Measurements from ENCODE around the gene ERC2.

ERC2 gene

DNA sequence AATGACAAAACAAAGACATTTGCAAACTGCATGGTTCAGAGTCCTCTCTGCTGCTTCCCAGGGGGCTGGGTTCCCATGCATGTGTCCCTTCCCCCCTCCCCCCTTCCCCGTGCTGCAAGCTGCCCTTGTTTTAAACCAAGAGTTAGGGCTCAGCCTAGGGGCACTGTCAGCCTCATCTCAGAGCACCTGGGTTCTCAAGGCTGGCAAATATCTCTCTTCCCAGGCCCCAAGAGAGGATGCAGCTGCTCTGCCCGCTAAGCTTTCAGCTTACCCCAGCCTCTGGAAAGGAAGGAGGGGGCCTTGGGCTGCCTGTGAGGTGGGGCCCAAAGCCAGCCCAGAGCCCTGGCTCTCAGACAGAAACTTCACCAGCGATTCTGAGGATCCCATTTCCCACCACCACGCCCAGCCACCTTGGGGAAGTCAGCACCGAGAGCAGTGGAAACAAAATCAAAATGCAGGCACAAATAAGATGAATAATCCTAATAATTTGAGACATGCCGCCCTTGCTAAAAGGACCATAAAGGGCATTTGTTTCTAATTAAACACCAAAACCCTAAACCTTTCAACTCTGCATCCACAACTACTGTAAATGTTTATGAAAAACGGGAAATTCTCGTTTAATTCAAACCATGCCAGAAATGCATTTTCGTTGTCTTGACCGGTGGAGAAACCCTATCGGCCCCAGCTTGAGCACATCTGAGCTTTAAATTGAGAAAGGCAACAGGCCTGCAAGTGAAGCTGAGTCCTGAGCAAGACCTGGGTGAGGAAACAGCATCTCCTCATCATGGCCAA is 913.4 kb downstream of the ERC2 start:
- no peak for DNase-seq (ENCODE audit: low read depth)

DNA sequence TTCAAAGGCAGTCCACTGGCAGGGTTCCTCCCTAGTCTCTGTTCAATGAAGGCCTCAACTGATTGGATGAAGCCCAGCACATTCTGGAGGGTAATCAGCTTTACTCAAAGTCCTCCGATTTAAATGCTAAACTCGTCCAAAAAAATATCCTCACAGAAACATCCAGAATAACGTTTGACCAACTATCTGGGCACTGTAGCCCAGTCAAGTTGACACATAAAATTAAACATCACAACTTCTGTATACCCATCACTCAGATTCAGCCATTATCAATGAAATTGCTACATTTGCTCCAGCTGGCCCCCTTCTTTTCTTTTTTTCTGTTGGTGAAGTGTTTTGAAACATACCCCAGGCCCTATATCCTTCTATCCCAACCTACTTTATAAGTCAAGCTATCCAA is 916.6 kb downstream of the ERC2 start:
- DNase-seq (ENCODE audit: low read depth) = no peak

DNA sequence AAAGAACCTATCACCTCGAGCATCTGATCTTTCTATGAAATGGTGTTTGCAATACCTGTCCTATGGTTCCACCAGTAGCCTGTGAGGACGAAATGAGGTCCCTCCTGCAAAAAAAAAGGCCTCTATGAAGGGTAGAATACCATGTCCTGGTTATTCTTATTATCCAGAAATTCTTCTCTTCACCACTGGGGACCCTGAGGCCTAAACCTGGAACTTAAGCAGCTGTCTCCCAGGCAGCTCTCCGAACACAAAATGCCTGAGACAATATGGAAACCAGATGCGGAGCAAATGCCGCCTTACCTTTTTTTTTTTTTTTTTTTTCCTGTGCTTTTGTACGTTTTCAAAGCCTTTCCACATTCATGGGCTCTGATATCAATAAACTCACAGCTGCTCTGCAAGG is 919.1 kb downstream of the ERC2 start:
- no peak for DNase-seq (ENCODE audit: low read depth)

DNA sequence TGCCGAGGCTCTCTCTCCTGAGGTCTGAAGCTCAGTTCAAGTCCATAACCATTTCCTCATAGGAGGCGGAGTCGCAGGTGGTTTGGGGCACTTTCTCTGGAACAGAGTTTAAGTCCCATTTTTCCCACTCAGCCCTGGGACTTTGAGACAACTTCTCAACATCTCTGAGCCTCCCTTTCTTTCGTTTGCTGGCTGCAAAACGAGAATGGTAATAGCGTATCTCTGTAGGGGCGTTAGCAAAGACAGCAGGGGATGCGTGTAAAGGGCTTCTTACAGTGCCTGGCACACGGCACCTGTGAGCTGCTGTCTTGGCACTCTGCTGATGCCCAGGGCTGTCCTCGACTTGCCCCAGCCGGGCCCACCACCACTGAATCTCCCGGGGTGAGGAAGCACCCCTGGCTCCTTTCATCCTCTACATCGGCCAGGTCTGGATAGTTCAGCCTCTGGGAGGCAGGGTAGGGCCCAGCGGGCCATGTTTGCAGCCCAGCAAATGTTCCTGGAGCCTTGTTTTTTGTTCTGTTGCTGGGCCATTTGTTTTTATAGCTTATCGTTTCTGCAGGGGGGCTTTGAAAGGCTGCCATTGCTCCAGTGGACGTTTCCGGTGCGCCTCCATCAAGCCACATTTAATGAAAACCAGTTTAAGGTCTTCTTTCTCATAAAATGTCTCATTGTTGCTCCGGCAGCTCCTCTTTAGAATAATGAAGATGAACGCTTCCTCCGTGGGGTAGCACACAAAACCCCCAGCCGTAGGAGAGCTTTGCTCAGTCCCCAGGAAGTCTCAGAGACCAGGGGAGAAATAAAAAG is 921.2 kb downstream of the ERC2 start:
- DNase-seq (ENCODE audit: low read depth) = no peak

DNA sequence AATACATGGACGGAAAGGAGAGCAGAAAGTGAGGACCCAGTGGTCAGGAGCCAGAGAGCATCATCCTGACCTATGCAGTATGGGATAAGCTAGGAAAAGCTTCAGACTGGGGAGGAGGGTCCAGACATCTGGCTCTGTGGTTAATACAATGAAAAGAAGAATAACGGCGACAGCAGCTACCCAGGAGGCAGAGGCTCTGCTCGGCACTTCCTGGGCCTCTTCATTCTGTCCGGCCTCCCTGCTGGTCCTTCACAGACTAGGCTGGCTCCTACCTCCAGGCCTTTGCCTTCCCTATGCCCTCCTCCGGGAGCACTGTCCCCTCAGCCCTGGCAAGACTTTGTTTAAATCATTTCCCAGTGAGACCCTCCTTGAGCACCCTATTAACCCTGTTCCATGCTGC is 922.3 kb downstream of the ERC2 start:
- DNase-seq (ENCODE audit: low read depth) = no peak

DNA sequence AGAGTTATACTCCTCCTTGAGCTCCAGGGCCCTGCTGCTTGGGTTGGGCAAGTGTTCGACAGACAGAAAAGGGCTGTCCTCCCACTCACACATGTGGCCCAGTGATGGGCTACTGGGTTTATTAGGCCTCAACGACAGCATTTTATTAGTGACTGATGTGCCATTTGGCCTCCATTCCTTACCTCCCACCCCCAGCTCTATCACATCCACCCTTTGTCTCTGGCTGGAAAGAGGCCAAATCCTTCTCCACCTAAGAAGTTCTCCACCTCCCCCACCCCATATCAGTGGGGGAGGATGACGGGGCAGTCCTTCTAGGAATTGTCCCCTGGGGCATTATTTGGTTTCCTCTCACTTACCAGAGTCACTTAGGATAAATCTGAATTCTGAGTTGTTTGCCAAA is 924.0 kb downstream of the ERC2 start:
- no peak for DNase-seq (ENCODE audit: low read depth)

DNA sequence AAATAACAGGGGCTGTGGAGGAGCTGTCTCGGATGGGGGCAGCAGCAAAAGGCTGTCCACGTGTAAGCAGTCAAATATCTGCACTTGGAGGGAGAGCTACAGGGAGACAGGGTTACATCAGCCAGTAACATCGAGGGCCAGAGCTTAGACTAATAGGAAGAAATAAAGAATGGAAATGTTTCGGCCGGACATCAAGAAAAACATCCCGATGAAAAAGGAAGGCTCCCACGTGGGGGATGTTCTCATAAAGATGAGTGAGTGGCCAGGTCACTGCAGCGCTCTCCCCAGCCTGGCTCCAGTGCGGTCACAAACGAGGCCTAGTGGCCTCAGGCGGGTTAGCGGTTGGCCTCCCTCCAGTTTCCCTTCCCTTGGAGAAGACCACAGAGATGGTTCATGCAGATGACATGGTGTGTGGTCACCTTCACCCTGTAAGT is 925.1 kb downstream of the ERC2 start:
- no peak for DNase-seq (ENCODE audit: low read depth)

DNA sequence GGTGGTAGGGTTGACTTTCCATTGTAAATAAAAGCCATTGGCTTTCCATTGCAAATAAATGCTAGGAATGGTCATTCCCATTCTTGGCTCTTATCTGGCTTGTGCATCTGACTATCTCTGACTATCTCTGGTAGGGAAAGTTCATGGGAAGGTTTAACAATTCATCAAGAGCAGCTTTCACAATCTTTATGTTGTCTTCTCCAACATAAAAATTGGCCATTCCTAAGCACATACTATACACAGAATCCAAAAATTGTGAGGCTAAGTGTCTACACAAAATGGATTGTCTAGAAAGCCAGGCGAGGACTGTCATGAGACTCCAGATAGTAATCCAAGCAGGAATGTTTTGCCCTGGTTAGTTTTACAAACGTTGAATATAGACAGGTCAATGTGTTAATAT is 926.8 kb downstream of the ERC2 start:
- DNase-seq (ENCODE audit: low read depth) = no peak

DNA sequence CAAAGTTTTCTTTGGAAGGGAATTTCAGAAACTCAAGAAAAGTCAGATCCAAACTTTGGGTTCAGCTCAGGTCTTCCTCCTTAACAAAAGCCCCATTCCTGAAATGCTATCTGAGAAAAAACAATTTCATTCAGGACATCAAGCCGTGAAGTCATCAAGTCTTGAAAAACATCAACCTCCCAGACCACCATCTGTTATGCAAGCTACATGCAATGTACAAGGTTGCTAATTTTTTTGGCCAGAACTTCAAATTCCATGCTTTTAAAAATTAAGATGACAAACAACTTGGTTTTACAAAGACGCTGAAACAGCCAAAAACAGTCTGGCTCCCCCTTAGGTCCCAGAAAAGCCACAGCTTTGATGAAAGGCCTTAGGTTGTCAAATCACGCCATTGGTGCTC is 927.3 kb downstream of the ERC2 start:
- no peak for DNase-seq (ENCODE audit: low read depth)

DNA sequence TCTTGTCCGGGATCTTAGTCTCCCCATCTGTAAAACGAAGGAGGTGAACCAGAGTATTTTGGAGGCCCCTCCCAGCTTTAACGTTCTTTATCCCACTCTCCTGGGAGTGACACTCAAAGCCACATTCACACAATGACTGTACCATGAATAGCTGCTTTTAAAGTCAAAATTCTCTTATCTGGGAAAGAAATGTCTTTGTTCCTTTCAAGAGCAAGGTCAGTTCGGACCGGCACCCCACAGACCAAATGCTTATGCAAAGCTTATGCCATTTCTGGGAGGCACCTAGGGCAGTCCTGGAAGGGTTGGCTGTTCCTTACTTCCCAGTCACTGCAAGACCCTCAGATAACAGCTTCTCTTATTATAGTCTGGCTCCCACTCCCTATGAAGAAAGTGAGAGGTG is 927.7 kb downstream of the ERC2 start:
- no peak for DNase-seq (ENCODE audit: low read depth)

DNA sequence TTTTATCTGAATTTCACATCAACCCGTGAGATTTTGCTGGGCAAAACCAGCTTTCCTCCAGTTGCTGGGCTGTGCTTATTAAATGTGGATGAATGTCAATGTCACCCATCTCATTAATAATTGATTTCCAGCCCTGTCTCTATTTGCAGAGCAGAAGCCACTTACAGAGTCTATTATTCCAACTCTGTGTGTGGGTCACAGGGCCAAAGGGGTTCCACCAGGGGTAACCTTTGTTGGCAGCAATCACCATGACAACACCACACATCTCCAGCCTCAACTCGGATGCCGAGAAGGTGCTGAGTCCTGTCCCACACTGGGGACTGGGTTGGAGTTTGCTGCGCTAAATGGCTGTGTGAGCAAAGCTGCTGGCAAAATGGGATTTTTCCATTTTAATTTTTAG is 930.1 kb downstream of the ERC2 start:
- DNase-seq (ENCODE audit: low read depth) = no peak

DNA sequence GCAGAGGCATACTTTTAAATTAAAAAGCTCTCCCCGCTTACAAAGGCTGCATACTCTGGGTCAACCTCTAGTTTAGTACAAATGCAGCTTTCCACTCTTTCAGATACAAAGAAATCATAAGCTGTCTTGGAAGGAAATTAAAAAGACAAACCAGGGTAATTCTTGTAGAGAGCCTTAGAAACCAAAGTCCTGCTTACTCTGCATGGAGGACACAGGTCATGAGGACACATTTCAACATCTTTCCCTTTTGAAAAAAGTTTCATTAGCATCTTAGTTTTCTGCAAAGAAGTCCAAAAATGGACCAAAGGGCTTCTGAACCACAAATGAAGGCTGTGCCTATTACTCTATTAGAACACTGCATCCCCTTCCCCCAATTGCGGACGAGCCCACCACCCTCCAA is 930.7 kb downstream of the ERC2 start:
- DNase-seq (ENCODE audit: low read depth) = no peak

DNA sequence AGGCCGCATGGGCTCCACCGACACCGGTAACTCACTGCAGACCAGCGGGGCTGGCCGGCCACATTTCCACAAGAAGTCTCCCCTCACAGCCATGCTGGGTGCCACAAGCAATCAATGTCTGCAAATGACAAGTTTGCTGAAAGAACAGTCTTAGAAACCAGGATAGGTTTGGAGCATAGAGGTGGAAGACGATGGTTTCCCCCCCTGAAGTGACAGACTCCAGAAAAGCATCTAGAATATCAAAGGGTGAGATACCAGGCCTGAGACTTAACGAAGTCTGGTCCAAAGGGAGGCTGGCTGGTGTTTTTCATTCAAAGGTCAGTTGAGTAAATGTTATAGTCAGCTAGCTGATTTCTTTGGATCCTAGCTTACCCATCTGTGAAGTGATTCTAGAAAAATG is 931.1 kb downstream of the ERC2 start:
- no peak for DNase-seq (ENCODE audit: low read depth)

DNA sequence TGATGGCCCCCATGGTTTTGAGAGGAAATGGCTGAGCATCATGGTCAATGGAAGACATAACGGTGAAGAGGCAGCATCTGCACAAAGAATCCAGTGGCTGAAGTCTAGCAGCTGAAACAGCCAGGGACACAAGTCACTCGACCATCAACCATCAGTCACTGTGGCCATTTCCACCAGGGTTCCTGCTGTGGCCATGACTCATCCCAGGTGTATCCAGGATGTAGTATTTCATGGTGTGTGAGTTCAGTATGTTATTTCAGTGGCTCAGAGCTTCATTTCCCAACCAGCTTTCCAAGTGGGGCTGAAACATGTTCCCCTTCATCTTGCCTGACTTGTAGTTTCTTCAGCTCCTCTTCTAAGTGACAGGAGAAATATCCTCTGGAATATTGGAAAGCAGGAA is 933.4 kb downstream of the ERC2 start:
- no peak for DNase-seq (ENCODE audit: low read depth)

DNA sequence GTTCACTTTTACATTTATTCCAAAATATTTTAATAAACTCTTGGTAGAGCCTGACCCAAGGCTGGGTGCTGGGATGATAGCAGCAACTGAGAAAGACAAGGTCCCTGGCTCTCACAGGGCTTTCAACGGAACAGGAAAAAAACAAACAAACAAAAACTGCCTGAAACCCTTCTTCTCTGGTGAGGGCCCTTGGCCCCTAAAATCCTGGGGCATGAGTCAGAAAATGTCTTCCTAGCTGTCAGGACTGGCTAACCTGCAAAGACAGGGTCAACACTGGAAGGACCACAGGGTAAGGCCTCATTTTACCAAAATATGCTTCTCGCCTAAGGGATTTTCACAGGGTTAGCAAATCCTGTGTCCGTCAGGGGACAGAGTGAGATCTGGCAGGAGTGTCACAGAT is 935.5 kb downstream of the ERC2 start:
- DNase-seq (ENCODE audit: low read depth) = no peak

DNA sequence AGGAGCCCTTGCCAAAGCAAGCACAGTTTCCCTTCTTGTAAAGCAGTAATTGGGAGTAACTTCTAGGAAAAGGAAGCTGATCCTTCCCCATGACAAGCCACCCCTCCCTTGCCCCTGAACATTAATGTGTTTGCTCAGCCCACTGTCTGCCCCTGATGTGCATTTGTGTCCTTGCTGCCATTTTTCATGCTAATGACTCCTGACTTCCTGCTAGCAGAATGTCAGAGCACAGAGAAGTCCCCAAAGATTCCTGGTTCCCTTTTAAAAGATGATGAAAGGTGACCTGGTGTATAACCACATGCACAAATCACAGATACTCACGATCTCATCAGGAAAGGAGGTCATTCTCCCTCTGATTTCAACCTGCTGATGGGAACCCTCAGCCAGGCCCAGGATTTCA is 936.9 kb downstream of the ERC2 start:
- DNase-seq (ENCODE audit: low read depth) = no peak

DNA sequence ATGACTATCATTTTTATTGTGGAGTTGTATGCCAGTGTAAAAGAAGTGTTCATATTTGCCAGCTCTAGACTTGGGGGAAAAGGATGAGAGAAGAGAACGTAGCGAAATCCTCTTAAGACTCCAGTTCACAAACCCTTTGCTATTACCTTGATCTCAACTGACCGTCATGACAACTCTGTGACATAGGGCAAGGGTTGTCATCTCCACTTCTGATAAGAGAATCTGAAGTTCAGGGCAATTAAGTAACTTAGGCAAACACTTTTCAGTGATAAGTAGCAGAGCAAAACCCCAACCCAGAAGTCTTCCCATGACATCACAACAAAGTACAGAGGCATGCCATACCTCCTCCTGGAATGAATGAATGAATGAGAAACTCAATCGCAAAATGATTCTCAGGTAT is 940.9 kb downstream of the ERC2 start:
- DNase-seq (ENCODE audit: low read depth) = no peak

DNA sequence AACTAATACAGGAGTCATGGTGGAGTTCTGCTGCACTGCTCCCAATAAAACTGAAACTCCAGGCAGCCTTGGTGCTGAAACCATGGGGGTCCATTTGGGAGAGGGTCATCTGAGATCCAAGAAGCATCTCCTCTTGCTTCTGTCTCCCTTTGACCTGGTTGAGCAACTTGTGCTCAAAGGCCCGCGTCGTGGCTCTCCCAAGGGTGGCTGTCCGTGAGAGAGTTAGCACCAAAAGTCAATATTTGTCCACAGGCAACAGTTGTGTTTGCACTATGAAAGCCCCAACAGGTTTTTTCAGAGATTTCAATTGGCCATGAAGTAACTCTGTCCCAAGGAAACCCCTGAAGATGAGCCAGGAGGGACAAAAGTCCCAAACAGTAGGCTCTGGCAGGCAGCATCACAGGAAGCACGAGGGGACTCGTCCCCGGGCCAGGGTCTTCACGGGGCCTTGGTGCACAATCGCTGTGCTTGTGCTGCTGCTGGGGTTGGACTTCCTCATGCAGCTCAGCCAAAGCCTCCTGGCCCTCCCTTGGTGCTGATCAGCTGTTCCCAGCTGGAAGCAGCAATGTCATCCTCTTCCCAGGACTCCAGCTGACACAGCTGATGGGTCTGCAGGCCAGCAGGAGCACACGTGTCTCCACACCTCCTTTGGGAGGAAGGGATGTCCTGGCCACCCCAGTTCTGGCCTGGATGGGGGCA is 941.8 kb downstream of the ERC2 start:
- DNase-seq (ENCODE audit: low read depth) = no peak

DNA sequence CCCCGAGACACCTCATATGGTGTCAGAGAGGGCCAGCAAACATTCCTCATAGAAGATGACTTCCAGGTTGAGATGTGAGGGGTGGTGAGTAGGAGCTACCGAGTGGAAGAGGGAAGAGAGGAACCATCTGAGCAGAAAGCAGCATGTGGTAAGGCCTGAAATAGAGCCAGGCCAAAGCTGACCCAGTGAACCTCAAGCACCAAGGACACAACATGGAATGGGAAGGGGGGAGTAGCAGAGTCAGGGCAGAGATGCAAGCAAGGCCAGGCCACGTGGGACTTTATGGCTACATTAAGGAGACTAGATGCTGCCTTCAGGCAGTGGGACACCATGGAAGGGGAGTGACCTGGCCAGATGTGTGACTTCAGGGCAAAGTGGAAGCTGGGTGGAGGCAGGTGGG is 942.8 kb downstream of the ERC2 start:
- DNase-seq (ENCODE audit: low read depth) = no peak

DNA sequence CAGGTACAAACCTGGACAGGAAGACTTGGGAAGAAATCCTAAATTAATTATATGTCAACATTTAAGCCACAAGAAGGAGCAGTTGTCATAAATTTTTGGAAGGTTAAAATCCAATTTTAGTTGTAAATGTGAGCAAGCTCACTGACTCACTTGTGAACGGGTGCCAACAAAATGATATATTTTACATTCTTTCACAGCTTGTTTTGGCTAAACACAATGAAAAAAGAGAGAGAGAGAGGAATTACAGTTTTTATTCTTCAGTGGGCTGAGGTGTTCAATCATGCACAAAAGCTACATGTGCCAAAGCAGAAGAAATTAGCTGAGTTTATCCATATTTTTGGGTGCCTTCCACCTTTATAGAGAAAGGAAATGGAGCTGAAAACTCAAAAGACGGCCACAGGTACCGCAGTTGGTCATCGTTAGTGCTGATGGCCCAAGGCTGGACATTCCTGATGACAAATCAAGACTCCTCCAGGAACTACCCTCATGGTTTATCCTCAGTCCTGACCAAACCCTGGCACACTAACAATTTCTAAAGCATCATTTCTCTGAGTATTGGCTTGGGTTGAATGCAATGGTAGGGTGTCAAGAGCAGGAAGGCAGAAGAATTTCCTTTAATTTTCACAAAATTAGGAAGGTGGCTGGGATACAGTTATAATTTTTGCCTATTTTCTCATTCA is 943.6 kb downstream of the ERC2 start:
- no peak for DNase-seq (ENCODE audit: low read depth)

DNA sequence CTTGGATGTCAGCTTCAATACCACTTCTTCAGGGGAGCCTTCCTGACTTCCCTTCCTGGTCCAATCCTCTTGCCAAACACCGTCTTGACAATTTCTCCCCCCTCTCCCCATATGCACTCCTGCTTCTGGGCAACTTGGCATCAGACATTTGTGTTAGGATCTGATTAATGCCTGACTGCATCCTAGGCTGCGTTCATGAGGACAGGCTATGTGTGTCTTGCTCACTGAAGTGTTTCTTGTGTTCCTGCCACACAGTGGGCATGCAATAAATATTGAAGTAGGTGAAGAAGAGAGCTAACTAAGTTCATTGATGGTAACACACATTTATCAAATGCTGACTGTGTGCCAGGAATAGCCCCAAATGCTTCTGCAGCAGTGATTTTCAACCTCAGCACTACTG is 944.8 kb downstream of the ERC2 start:
- no peak for DNase-seq (ENCODE audit: low read depth)

DNA sequence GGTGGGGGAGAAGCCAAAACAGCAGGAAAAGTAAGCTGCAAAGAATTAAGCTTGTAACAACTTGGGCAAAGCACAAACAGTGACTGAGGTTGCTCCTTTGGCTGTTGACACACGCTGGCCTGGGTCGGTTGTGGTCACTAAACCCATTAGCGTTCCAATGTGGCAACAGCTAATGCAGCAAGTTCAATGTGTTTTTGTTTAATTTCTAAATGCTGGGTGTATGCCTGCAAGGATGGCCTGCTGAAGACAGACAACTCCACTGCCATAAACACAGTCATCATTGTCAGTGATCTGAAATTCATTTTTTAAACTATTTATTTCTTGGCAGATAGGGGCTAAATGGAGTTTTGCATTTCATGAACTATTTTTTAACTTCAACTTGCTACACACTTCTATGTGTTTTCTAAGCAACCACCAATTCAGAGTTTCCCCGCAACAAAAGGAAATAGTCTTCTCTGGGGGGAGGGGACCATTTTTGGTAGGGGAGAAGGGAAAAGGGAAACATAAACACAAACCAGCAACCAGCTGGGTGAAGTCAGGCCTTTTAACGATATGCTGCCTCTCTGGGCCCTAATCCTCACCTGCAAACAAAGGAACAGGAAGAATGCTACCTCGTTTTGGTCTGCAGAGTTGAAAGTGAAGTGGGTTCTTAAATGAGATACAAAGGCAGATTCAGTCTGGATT is 946.4 kb downstream of the ERC2 start:
- DNase-seq (ENCODE audit: low read depth) = no peak
